H1 (cell line): Measurements from ENCODE around the gene FUNDC2. TPM values are rescaled to one million over a fixed set of nuclear protein-coding genes. Genes with fewer than 3 reads are reported as not detected.

Experiments used
- CEBPB ChIP-seq: IDR thresholded peaks from 2 replicates; pipeline ENCODE4 v1.6.1; 2012; ENCODE audit warnings: low read depth, low read length
- SP1 ChIP-seq: IDR thresholded peaks from 2 replicates; pipeline ENCODE4 v1.6.1; 2011; ENCODE audit warnings: low read depth, low read length
- TCF12 ChIP-seq: IDR thresholded peaks from 2 replicates; pipeline ENCODE4 v1.6.1; 2011; ENCODE audit warnings: low read depth, mild to moderate bottlenecking, low read length
- polyA plus RNA-seq, 7 experiments: library from polyadenylated mRNA; depleted of rRNA in 3 of 7; stranded (reverse) in 5 of 7; unstranded in 2 of 7; fragments of >200 nt in 5 of 7; fragments of 200-250 nt in 2 of 7; gene quantifications; 1 replicate in 5 of 7; 2 replicates in 1 of 7; 4 replicates in 1 of 7; pipeline versions ENCODE4 v1.2.1 to v1.2.3, GENCODE V29; 2011 to 2013; ENCODE audit warnings: missing spikeins in 2 of 7, mixed read lengths in 2 of 7
- total RNA-seq: library from RNA; stranded (reverse); fragmentation: NEBNext Ultra II Directional; extraction: Animal tissue kit (Norgen Biotek cat#: 25700); gene quantifications from 2 replicates; pipeline ENCODE4 v1.2.1, GENCODE V29; 2021

The FUNDC2 gene
- total and polyA plus RNA-seq, 2 of the 8 experiments (the other 6 are each of a cell fraction or from before 2014, with no cell fraction given), result 67.7 to 93.7 TPM

DNA sequence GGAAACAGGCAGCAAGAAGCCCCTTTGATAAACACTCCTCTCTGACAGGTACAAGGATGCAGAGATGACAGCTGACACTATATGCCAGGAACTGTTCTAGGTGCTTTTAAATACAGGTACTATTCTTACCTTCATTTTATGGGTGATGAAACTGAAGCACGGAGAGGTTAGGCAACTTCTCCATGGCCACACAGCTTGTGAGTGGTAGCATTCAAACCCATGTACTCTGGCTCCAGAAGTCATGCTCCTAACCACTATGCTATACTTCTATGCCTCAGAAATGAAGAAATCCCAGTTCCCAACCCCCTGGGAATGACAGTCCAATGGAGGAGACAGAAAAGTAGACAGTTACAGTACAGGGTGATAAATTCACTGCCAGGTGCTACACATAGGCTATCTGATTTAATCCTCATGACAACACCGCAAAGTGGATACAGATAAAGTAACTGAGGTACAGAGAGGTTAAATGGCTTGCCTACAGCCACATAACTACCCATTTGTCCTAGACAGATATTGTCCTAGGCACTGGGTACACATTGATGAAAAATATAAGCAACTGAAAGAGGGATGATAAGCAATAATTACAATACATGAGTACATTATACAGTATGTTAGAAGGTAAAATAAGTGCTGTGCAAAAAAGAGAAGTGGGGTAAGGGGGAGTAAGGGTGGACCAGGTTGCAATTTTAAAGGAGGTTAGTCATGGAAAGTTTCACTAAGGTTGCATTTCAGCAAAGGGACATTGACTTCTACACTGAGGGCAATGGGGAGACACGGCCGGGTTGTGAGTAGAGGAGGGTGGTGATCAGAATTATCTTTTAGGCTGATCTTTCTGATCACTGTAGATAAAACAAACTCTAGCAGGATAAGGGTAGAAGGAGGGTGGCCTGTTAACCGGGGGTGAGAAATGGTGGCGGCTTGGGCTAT is 2.5 kb upstream of the FUNDC2 start (continued):
- TF ChIP-seq TCF12 (no peak), CEBPB (no peak), SP1 (no peak)
